HepG2 (cell line): ENCODE results near the gene REEP2. TPM values are rescaled to one million over a fixed set of nuclear protein-coding genes. Genes with fewer than 3 reads are reported as not detected.

ENCODE experiments used
- ARHGAP35 ChIP-seq: sonication (generic); formaldehyde crosslinking; IDR thresholded peaks from 2 replicates; pipeline ENCODE4 v1.9.0; 2022; ENCODE audit warnings: mild to moderate bottlenecking, inconsistent platforms, moderate library complexity, missing genetic modification reagents, borderline replicate concordance
- BRCA1 ChIP-seq: sonication (generic); formaldehyde crosslinking; IDR thresholded peaks from 2 replicates; pipeline ENCODE4 v1.4.0; 2020; ENCODE audit warnings: missing genetic modification reagents
- CBFB ChIP-seq: sonication (generic); formaldehyde crosslinking; IDR thresholded peaks from 2 replicates; pipeline ENCODE4 v1.4.0; 2020; ENCODE audit warnings: missing genetic modification reagents
- CHD4 ChIP-seq: fragments of 200-600 bp; sonication (generic); IDR thresholded peaks from 2 replicates; pipeline ENCODE4 v1.7.0; 2017; ENCODE audit warnings: mild to moderate bottlenecking, low read length, borderline replicate concordance
- FOXC1 ChIP-seq: sonication (generic); formaldehyde crosslinking; IDR thresholded peaks from 2 replicates; pipeline ENCODE4 v1.8.0; 2022; ENCODE audit warnings: mild to moderate bottlenecking, missing genetic modification reagents, borderline replicate concordance
- NBN ChIP-seq: fragments of 450-650 bp; conservative IDR thresholded peaks from 2 replicates; pipeline ENCODE4 v1.6.1; 2017
- NFYC ChIP-seq: IDR thresholded peaks from 2 replicates; pipeline ENCODE4 v1.6.1; 2016; ENCODE audit warnings: missing genetic modification reagents, missing compliant biosample characterization
- NR1H2 ChIP-seq: sonication (generic); formaldehyde crosslinking; IDR thresholded peaks from 2 replicates; pipeline ENCODE4 v1.8.1; 2022; ENCODE audit warnings: low read depth, missing genetic modification reagents, borderline replicate concordance
- NRL ChIP-seq: sonication (generic); formaldehyde crosslinking; IDR thresholded peaks from 2 replicates; pipeline ENCODE4 v1.5.0; 2020; ENCODE audit warnings: missing genetic modification reagents, mild to moderate bottlenecking, moderate library complexity, borderline replicate concordance
- PBX3 ChIP-seq: sonication (generic); formaldehyde crosslinking; IDR thresholded peaks from 2 replicates; pipeline ENCODE4 v1.8.1; 2023; ENCODE audit warnings: missing genetic modification reagents, inconsistent platforms, borderline replicate concordance
- POLR2A ChIP-seq, 2 experiments: IDR thresholded peaks; 2 replicates each; pipeline ENCODE4 v1.6.1; 2011; ENCODE audit warnings: low read depth in 2 of 2, low read length in 2 of 2, mild to moderate bottlenecking in 1 of 2, moderate library complexity in 1 of 2; ENCODE audit not compliant: insufficient read depth in 1 of 2
- RARG ChIP-seq: sonication (generic); formaldehyde crosslinking; IDR thresholded peaks from 2 replicates; pipeline ENCODE4 v1.4.0; 2020; ENCODE audit warnings: low read depth, mild to moderate bottlenecking, missing genetic modification reagents
- REXO4 ChIP-seq: sonication (generic); formaldehyde crosslinking; IDR thresholded peaks from 2 replicates; pipeline ENCODE4 v1.8.0; 2022; ENCODE audit warnings: missing genetic modification reagents, mild to moderate bottlenecking, borderline replicate concordance
- SETDB1 ChIP-seq: sonication (generic); formaldehyde crosslinking; IDR thresholded peaks from 2 replicates; pipeline ENCODE4 v1.5.1; 2020; ENCODE audit warnings: missing genetic modification reagents, mild to moderate bottlenecking, borderline replicate concordance
- STAT5B ChIP-seq: sonication (generic); formaldehyde crosslinking; IDR thresholded peaks from 2 replicates; pipeline ENCODE4 v1.4.0; 2020; ENCODE audit warnings: missing genetic modification reagents
- TERF1 ChIP-seq: sonication (generic); formaldehyde crosslinking; IDR thresholded peaks from 2 replicates; pipeline ENCODE4 v1.8.0; 2022; ENCODE audit warnings: mild to moderate bottlenecking, missing genetic modification reagents, moderate library complexity
- TGIF2 ChIP-seq: IDR thresholded peaks from 2 replicates; pipeline ENCODE4 v1.6.1; 2016; ENCODE audit warnings: control low read depth, missing compliant biosample characterization
- ZNF18 ChIP-seq: sonication (generic); formaldehyde crosslinking; IDR thresholded peaks from 2 replicates; pipeline ENCODE4 v1.8.0; 2022; ENCODE audit warnings: mild to moderate bottlenecking, missing genetic modification reagents; ENCODE audit not compliant: insufficient replicate concordance
- ZNF496 ChIP-seq: sonication (generic); formaldehyde crosslinking; IDR thresholded peaks from 2 replicates; pipeline ENCODE4 v1.8.1; 2023; ENCODE audit warnings: mild to moderate bottlenecking, moderate library complexity, missing genetic modification reagents; ENCODE audit not compliant: insufficient replicate concordance
- ZNF564 ChIP-seq: sonication (generic); formaldehyde crosslinking; IDR thresholded peaks from 2 replicates; pipeline ENCODE4 v1.8.1; 2023; ENCODE audit warnings: mild to moderate bottlenecking, missing genetic modification reagents
- polyA plus RNA-seq, 8 experiments: library from polyadenylated mRNA; depleted of rRNA in 3 of 8; stranded (reverse) in 7 of 8; unstranded in 1 of 8; fragments of >200 nt; fragmentation: Illumina TruSeq in 4 of 8; extraction: Trizol in 4 of 8; gene quantifications; 2 replicates each; pipeline versions ENCODE4 v1.2.1 to v1.2.3, GENCODE V29; 2011 to 2016; ENCODE audit warnings: low read depth in 4 of 8, missing spikeins in 1 of 8, mixed read lengths in 1 of 8; ENCODE audit not compliant: insufficient read depth in 1 of 8
- total RNA-seq, 5 experiments: library from RNA; depleted of rRNA; stranded (reverse); fragments of >200 nt; fragmentation: Illumina TruSeq; extraction: Trizol; gene quantifications; 2 replicates each; pipeline ENCODE4 v1.2.3, GENCODE V29; 2016; ENCODE audit warnings: low read depth in 1 of 5
- TF ChIP-seq, protein P1 (sequence below): fragments of 450-650 bp; IDR thresholded peaks from 2 replicates; pipeline ENCODE4 v1.6.1; 2016
- TF ChIP-seq, protein P2 (sequence below): IDR thresholded peaks from 2 replicates; pipeline ENCODE4 v1.6.1; 2016; ENCODE audit warnings: low read depth, borderline replicate concordance
- TF ChIP-seq, protein P3 (sequence below): sonication (generic); formaldehyde crosslinking; IDR thresholded peaks from 2 replicates; pipeline ENCODE4 v1.8.0; 2022; ENCODE audit warnings: missing genetic modification reagents, low read depth, mild to moderate bottlenecking, borderline replicate concordance

Gene REEP2
- total and polyA plus RNA-seq, 2 of the 13 experiments (the other 11 are each of a cell fraction or from before 2014, with no cell fraction given) = 5.3 to 7.8 TPM

DNA sequence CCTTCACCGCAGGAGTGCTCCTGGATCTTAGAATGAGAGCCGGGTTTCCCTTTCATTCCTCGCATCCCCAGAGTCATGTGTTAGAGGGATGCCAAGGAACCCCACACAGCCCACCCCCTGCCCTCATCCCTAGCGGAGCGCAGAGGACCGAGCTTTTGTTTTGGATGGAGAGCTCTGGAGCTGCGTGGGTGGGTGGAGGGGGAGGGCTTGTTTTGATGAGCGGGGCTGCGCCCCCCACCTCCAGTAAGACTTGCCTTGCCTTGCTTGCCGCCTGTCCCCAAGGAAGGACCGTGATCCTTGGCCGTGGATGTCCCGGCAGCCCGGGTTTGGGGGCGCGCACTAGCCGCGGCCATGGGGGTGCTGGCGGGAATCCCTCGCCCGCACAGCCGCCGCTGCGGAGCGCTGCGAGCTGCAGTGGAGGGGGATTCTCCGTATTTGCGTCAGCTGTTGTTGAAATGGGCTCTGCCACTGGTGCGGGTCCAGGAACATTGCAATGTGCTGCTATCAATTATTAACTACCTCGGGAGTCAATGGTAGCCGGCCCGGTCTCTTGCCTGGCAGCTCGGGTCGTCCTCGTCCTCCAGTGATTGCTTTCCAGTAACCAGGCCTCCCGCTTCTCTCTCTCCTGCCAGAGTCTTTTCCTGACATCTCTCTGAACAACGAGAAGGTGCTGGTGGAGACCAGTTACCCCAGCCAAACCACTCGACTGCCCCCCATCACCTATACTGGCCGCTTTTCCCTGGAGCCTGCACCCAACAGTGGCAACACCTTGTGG lies 27.5 kb downstream of the REEP2 start (continued):
- no peak for TF ChIP-seq RARG (CRISPR knock-in tag)
- TF ChIP-seq NRL = no peak
- no peak for TF ChIP-seq ZNF564 (CRISPR knock-in tag)
- TF ChIP-seq PBX3 (CRISPR knock-in tag) = no peak
- TF ChIP-seq ARHGAP35 (CRISPR knock-in tag) = no peak
- TF ChIP-seq FOXC1 (CRISPR knock-in tag) = no peak
- no peak for TF ChIP-seq STAT5B
- TF ChIP-seq REXO4 (CRISPR knock-in tag) = no peak
- no peak for TF ChIP-seq NBN
- no peak for TF ChIP-seq TGIF2 (CRISPR knock-in tag)
- no peak for TF ChIP-seq ZNF18 (CRISPR knock-in tag)
- no peak for TF ChIP-seq CBFB (CRISPR knock-in tag)
- TF ChIP-seq, protein P1, sequence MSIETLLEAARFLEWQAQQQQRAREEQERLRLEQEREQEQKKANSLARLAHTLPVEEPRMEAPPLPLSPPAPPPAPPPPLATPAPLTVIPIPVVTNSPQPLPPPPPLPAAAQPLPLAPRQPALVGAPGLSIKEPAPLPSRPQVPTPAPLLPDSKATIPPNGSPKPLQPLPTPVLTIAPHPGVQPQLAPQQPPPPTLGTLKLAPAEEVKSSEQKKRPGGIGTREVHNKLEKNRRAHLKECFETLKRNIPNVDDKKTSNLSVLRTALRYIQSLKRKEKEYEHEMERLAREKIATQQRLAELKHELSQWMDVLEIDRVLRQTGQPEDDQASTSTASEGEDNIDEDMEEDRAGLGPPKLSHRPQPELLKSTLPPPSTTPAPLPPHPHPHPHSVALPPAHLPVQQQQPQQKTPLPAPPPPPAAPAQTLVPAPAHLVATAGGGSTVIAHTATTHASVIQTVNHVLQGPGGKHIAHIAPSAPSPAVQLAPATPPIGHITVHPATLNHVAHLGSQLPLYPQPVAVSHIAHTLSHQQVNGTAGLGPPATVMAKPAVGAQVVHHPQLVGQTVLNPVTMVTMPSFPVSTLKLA = no peak
- TF ChIP-seq, protein P2, sequence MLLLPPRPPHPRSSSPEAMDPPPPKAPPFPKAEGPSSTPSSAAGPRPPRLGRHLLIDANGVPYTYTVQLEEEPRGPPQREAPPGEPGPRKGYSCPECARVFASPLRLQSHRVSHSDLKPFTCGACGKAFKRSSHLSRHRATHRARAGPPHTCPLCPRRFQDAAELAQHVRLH = no peak
- no peak for TF ChIP-seq CHD4
- no peak for TF ChIP-seq SETDB1 (CRISPR knock-in tag)
- TF ChIP-seq NR1H2 (CRISPR knock-in tag) = no peak
- TF ChIP-seq TERF1 (CRISPR knock-in tag) = no peak
- no peak for TF ChIP-seq ZNF496 (CRISPR knock-in tag)
- peak in 1 of 2 experiments; percentile 48; a peak in 2 of 4 replicates for TF ChIP-seq POLR2A (IDR thresholded peaks at IDR 0.05; ENCODE audit: insufficient read depth in 1 of 2, low read depth in 2 of 2, low read length in 2 of 2)
- no peak for TF ChIP-seq NFYC (CRISPR knock-in tag)
- TF ChIP-seq, protein P3, sequence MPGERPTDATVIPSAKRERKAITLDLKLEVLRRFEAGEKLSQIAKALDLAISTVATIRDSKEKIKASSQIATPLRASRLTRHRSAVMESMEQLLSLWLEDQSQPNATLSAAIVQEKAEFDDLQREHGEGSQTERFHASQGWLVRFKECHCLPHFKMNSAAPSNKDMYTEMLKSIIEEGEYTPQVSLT (CRISPR knock-in tag) = no peak
- no peak for TF ChIP-seq BRCA1 (CRISPR knock-in tag)
